GM21381 (cell line): ENCODE data around the gene MDFI.

ENCODE experiments used
- ATAC-seq: cut with Tn5 transposase; IDR thresholded peaks from one replicate; pipeline ENCODE4 v1.9.1; 2021; ENCODE audit warnings: mild to moderate bottlenecking, moderate library complexity; ENCODE audit not compliant: unreplicated experiment

Gene MDFI

GRCh38 chr6:41684311-41685180, 46.3 kb downstream of the MDFI start:
- ATAC-seq: no peak

DNA sequence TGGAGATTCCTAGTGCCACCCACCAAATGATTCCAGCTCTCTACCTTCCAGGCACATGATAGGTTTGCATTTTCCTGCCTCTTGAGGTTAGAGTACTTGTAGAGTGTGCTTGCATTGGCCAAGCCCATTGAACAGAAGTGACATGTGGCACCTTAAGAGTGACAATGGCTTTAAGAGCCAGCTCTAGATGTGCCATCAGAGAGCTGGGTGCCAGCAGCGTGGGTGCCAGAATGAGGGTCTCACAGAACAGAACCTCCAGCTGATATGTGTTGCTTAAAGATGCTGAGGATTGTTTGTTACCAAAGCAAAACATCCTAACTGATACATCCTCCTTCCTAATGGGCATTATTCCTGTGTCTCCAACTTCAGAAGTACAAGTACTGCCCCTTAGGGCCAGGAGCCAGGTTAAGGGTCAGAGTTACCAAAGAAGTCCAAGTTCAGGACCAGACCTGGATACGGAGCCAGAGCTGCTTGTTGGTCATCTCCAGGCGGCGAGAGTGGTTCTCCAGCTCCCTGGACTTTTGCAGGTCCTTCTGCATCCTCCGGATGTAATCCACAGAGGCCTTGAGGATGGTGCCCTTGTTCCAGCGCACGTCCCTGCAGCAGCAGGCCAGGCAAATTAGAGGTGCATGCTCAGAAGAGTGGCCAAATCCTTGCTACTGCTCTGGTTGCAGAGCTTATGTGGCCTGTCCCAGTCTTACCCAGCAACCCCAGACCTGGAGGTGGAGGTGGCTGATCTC, 47.5 kb downstream of the MDFI start:
- no peak for ATAC-seq

- ATAC-seq: no peak
Measured at GRCh38 chr6:41687501-41688175, 49.4 kb downstream of the MDFI start.

- ATAC-seq: no peak
Measured at GRCh38 chr6:41688256-41688965, 50.1 kb downstream of the MDFI start.

DNA sequence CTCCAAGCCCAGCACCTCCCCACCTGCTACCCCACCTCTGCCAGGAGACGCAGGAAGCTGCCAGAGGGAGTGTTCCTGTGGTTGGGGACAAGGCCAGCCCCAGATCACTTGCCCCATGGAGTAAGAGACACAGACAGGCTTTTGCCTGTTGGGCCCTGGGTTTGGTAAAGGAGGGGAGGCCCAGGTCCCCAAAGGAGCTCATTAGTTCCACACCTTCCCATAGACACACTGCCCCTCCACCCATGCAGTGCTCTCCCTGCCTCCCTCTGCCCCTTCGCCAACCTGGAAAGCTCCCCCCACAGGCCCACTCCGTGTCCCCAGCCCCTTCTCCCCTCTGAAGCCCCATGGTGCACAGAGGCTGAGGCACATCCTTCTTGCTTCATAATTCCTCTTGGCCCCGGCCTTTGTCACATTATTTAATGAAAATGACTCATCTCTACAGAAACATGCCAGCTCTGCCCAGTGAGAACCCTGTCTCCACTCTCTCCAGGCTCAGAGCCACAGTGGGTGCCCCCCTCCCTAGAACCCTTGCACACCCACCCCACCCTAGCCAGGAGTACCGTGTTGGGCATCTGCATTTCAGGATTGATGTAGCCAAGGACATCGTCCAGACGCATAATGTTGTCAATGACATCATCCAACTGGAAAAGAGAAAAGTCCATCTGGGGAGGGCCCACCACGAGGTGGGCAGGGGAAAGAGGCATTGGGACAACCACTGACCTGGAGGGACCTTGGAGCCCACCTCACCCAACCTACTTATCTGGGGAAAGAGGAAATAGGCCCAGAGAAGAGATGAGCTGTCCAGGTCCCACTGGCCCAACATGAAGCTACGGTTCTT, 51.1 kb downstream of the MDFI start:
- no peak for ATAC-seq

- ATAC-seq: no peak
Measured at GRCh38 chr6:41690541-41691330, 52.5 kb downstream of the MDFI start.

- no peak for ATAC-seq
Measured at GRCh38 chr6:41691426-41692079, 53.3 kb downstream of the MDFI start.

- ATAC-seq: no peak
Measured at GRCh38 chr6:41692080-41692675, 53.9 kb downstream of the MDFI start.

- ATAC-seq: no peak
Measured at GRCh38 chr6:41692730-41693129, 54.5 kb downstream of the MDFI start.

DNA sequence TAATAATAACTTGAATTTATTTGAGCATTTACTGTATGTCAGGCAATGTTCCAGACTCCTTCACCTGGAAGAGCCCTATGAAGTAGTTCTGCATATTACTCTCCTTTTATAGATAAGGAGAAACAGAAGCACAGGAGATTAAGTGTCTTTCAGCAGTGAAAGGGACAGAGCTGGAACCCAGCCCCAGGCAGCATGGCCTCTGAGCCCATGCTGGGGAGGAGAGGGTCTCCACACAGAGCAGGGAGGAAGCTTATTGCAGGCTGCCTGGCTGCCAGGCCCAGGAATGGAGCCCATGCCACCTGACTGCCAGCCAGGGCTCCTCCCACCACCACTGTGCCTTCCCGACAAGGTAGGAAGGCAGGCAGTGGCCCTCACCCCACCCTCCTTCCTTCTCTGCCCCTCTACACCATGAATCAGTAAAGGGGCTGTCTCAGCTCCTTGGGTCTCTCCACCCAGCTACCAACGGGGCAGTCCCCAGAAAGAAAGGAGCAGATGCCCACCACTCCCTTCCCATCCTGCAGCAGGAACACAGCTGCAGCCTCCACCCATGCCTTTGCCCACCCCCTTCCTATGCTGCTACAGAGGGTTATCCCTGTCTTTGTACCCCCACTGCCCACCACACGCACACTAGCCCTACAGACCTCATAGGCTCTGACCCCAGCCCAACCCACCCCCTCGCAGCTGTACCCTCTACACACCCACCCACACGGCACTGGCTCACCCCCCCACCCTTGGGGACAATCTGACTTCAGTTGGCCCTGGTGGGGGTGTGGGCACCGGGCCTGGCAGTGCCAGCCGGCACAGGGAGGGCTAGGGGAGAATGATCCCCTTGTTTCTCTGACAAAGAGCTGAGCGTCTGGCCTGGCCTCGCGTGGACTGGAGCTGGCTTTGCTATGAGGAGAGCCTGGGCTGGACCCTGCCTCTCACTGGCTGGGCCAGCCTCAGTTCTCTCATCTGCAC, 55.3 kb downstream of the MDFI start:
- ATAC-seq: no peak

GRCh38 chr6:41694815-41695526, 56.7 kb downstream of the MDFI start:
- ATAC-seq: no peak

- ATAC-seq: no peak
Measured at GRCh38 chr6:41695825-41696224, 57.6 kb downstream of the MDFI start.

GRCh38 chr6:41696788-41697187, 58.5 kb downstream of the MDFI start:
- no peak for ATAC-seq

DNA sequence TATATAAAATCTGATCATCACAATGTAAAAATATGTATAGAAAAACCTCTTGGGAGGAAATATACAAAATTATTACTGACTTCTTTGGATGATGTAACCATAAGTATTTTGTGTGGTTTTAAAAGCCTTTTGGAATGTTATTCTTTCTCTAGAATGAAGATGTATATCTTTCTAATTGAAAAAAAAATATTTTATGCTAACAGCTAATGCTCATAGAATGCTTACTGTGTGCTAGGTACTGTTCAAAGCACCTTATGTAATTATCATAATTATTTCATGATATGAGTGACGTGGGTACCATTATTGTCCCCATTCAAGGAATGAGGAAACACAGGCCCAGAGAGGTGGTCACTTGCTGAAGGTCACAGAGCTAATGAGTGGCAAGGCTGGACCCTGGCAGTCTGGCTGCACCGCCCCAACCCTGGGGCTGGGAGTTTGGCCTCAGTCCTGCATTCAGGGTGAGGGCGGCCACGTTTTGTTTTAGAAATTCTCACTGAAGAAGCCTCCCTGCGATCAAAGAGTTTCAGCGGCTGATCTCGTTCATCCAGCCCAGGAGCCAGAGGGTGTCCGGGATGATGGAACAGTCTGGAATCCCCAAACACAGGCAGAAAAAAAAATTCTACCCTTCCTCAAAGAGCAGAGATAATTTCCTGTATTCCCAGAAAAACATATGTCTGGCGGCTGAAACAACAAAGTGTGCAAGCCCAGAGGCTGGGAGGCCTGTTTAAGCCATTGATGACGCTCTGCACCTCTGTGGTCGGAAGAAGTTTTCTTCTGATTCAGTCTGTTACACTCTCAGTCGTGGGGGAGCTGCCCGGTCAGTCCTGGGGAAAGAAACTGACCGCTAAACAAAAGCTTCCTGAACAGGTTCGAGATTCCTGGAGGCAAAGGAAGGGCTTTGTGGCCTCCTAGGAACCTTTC, 59.9 kb downstream of the MDFI start:
- no peak for ATAC-seq

DNA sequence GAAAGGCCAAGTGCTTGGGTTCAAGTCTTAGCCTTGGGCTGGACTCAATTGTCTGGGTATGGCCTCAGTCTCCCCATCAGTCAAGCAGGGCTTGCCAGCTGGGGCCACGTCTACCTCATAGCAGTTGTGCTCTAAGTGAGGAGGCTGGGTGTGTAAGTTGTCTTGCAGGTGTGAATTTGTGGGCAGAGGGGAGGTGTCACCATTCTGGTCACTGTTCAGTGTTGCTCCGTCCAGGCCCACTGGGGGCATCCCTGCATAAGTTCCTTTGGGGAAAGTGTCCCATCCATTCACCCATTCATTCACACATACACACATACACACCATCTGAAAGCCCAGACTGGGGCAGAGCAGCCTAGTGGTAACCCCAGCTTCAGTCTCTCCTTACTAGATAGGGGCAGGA, 60.8 kb downstream of the MDFI start:
- no peak for ATAC-seq
